ENCODE data around the gene NBEA. TPM values are rescaled to one million over a fixed set of nuclear protein-coding genes. Genes with fewer than 3 reads are reported as not detected.

The NBEA gene
- total RNA-seq, 1 donor from 2014 or later = 6.6 TPM

DNA sequence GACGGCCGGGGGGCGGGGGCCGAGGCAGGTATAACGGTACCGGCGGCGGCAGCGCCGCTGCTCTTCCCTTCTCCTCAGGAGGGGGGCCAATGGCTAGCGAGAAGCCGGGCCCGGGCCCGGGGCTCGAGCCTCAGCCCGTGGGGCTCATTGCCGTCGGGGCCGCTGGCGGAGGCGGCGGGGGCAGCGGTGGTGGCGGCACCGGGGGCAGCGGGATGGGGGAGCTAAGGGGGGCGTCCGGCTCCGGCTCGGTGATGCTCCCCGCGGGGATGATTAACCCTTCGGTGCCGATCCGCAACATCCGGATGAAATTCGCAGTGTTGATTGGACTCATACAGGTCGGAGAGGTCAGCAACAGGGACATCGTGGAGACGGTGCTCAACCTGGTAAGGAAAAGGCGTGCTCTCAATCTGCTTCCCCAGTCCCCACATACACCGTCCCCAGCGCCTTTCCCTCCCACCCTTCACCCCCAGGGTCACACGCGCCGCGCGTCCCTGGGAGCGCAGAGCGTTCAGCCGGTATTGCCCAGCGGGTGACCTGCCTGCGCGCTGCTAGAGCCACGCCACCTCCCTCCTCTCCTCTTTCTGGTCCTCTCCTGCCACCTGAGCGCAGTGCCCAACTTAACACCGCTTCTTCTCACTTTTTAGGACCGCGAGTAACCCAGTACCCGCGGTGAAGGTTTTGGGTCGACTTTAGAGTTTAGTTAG lies 814 bp downstream of the NBEA start:
- ATAC-seq (peak; percentile 62 to 64), DNase-seq (peak; percentile 58)
- peaks cover 7% of the 10 kb centered on the region for H3K4me1 ChIP-seq
- peaks cover 15% of the 10 kb centered on the region for H3K27me3 ChIP-seq (ENCODE audit: low read depth)
- intact Hi-C loops (cut with DNase I) = no loop called here
- no peaks in the 10 kb centered on the region for H3K9me3 ChIP-seq
- peak overlapping the region; percentile 84 for H3K4me3 ChIP-seq
- TF ChIP-seq, protein P1, sequence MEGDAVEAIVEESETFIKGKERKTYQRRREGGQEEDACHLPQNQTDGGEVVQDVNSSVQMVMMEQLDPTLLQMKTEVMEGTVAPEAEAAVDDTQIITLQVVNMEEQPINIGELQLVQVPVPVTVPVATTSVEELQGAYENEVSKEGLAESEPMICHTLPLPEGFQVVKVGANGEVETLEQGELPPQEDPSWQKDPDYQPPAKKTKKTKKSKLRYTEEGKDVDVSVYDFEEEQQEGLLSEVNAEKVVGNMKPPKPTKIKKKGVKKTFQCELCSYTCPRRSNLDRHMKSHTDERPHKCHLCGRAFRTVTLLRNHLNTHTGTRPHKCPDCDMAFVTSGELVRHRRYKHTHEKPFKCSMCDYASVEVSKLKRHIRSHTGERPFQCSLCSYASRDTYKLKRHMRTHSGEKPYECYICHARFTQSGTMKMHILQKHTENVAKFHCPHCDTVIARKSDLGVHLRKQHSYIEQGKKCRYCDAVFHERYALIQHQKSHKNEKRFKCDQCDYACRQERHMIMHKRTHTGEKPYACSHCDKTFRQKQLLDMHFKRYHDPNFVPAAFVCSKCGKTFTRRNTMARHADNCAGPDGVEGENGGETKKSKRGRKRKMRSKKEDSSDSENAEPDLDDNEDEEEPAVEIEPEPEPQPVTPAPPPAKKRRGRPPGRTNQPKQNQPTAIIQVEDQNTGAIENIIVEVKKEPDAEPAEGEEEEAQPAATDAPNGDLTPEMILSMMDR (IDR thresholded peaks at IDR 0.05) = no peak
- H3K36me3 ChIP-seq = no peaks in the 10 kb centered on the region
- H3K27ac ChIP-seq = peak overlapping the region; percentile 26

DNA sequence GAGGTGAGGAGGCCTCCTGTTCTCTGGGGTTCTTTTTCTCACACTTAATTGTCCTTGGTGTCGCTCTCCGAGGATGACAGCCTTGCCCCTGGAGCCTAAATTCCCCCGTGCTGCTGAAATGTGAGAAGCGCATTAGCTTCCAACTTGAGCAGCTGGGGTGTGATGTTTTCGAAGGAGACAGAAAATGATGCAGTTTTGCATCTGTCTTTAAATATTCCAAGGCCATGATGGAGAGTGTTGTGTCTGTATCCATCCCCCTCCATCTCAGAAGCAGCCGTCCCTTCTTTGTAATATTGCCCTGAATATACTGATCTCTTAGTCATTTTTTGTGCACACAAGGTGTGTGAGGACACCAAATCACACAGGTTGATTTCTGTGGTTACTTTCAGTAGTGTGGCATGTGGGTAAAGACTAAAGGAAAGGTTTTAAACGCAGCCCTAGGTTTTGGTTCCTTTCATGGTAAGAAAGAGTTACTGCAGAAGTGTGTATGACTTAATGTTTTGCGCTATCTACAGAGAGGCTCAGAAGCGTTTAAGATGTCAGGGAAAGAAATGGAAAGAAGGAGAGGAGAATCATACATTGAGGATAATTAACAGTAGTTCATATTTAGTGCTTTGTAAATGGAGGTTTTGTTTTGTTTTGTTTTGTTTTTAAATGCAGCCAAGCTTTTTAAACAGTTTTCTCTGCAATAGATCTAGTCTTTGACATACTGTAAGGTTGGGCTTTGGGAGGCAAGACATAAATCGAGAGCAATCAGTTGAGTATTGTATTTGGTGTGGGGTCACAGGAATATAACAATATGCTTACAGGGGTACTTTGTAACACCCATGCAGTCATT lies 1.6 kb downstream of the NBEA start:
- TF ChIP-seq, protein P1 (IDR thresholded peaks at IDR 0.05) = no peak

DNA sequence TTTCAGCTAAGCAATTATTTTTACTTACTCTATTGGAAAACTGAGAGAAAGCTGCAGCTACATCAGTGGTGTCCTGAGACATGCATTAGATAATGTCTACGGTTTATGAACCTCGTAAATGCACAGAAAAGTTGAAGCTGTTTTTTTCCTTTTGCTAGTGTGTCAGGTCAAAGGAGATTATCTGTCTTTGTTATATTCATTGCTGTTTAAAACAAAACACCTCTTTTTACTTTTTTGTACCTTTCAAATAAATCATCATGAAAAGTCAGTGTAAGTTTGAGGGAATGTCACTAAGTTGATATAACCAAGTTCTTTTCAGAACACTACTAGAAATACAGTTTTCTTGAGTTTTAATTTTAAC lies 2.2 kb downstream of the NBEA start:
- peaks cover 15% of the 10 kb centered on the region for H3K27me3 ChIP-seq (ENCODE audit: low read depth)
- H3K36me3 ChIP-seq = no peaks in the 10 kb centered on the region
- H3K27ac ChIP-seq = no peak overlapping the region
- no peaks in the 10 kb centered on the region for H3K9me3 ChIP-seq
- ATAC-seq (no peak), DNase-seq (no peak)
- TF ChIP-seq, protein P1 (IDR thresholded peaks at IDR 0.05) = no peak
- H3K4me3 ChIP-seq = no peak overlapping the region
- peaks cover 7% of the 10 kb centered on the region for H3K4me1 ChIP-seq
- intact Hi-C loops (cut with DNase I) = no loop called here

More for the DNA sequence above, 1.6 kb downstream of the NBEA start:
- Histone ChIP-seq H3K9me3 (no peaks in the 10 kb centered on the region), H3K4me1 (peaks cover 7% of the 10 kb centered on the region), H3K36me3 (no peaks in the 10 kb centered on the region), H3K4me3 (peak overlapping the region; percentile 84), H3K27me3 (ENCODE audit: low read depth) (peaks cover 15% of the 10 kb centered on the region), H3K27ac (no peak overlapping the region)
- intact Hi-C loops (cut with DNase I) = no loop called here
- ATAC-seq (no peak), DNase-seq (no peak)

DNA sequence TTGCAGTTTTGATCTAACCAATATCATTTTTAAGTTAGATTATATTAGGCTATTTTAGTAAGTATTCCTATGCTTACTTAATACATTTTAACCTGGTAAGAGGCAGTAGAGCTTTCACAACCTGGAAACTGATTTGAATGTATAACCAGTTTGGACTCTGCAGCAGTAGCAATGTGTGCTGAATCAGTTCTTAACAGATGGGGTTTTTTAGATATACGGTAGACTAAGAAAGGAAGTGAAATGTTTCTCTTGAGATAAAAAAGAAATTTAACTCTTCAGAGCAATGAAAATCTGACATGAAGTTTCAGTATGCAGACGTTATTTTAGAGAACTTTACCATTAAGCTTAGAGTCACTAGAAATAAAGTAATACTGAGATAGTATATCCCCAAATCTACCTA lies 2.7 kb downstream of the NBEA start:
- TF ChIP-seq, protein P1 (IDR thresholded peaks at IDR 0.05) = no peak
- H3K4me1 ChIP-seq = peaks cover 7% of the 10 kb centered on the region
- no peak overlapping the region for H3K4me3 ChIP-seq
- intact Hi-C loops (cut with DNase I) = no loop called here
- no peak overlapping the region for H3K27ac ChIP-seq
- H3K9me3 ChIP-seq = no peaks in the 10 kb centered on the region
- no peak for ATAC-seq
- DNase-seq = no peak
- H3K27me3 ChIP-seq (ENCODE audit: low read depth) = peaks cover 15% of the 10 kb centered on the region
- no peaks in the 10 kb centered on the region for H3K36me3 ChIP-seq

DNA sequence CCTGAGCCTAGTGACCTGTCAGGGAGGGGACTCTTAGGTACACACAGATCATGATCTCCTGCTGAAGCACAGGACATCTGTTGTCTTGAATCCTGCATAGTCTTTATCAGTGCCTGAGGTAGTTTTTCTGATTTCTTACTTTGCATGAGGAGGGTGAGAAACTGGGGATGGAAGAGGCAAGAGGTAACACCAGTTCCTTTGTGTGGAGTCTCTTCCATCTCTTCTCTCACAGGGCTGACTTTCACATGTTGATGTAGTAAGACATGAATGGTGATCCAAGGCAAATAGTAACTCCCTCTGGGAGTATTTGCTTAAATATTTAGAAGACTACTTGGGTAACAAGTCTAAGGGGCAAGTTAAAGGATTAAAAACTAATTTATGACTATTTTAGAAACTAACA lies 9.5 kb downstream of the NBEA start:
- Histone ChIP-seq H3K4me1 (no peaks in the 10 kb centered on the region), H3K27me3 (ENCODE audit: low read depth) (no peaks in the 10 kb centered on the region), H3K36me3 (no peaks in the 10 kb centered on the region), H3K27ac (no peak overlapping the region), H3K4me3 (no peak overlapping the region), H3K9me3 (no peaks in the 10 kb centered on the region)
- ATAC-seq (no peak), DNase-seq (no peak)
- intact Hi-C loops (cut with DNase I) = no loop called here
- TF ChIP-seq, protein P1 (IDR thresholded peaks at IDR 0.05) = no peak
